Endothelial cell of umbilical vein (primary cell): ENCODE data around the gene CACNA2D3.

Experiments used
- POLR2A ChIP-seq: IDR thresholded peaks from 2 replicates; pipeline ENCODE4 v1.6.1; 2012; ENCODE audit warnings: low read depth, mild to moderate bottlenecking, control low read depth, low read length
- TF ChIP-seq, protein P1 (sequence below), 2 donors: IDR thresholded peaks; 1 replicate in 1 of 2; 2 replicates in 1 of 2; pipeline ENCODE4 v1.5.1; 2011; ENCODE audit warnings: low read length in 2 of 2, mild to moderate bottlenecking in 2 of 2, moderate library complexity in 2 of 2, control low read depth in 1 of 2, inconsistent platforms in 1 of 2, low read depth in 1 of 2; ENCODE audit not compliant: insufficient read depth in 1 of 2; ENCODE audit errors: extremely low read depth in 1 of 2

DNA sequence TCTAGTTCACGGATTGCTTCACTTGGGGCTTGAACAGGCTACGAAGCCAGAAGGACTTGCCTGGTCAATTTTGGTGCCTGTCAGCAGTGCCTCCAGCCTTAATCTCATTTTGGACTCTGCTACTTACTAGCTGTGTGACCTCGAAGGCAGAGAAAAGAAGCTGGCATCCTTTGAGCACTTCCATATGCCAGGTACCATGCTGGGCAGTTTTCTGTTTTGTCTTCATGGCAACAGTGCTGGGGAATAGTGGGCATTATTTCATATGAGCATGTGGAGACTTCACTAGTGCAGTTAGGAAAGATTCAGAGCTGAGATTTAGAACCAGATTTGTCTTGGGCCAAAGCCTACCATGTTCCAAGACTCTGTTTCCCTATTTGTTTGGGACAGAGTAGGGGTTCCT is 713.3 kb downstream of the CACNA2D3 start:
- TF ChIP-seq, protein P1, sequence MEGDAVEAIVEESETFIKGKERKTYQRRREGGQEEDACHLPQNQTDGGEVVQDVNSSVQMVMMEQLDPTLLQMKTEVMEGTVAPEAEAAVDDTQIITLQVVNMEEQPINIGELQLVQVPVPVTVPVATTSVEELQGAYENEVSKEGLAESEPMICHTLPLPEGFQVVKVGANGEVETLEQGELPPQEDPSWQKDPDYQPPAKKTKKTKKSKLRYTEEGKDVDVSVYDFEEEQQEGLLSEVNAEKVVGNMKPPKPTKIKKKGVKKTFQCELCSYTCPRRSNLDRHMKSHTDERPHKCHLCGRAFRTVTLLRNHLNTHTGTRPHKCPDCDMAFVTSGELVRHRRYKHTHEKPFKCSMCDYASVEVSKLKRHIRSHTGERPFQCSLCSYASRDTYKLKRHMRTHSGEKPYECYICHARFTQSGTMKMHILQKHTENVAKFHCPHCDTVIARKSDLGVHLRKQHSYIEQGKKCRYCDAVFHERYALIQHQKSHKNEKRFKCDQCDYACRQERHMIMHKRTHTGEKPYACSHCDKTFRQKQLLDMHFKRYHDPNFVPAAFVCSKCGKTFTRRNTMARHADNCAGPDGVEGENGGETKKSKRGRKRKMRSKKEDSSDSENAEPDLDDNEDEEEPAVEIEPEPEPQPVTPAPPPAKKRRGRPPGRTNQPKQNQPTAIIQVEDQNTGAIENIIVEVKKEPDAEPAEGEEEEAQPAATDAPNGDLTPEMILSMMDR (IDR thresholded peaks at IDR 0.05; ENCODE audit: extremely low read depth in 1 of 2, insufficient read depth in 1 of 2, low read depth in 1 of 2, low read length in 2 of 2), result no peak
- TF ChIP-seq POLR2A, result no peak
